T follicular helper cell (primary cell): ENCODE results near the gene NEURL2.
A peak's percentile ranks its signal among the peaks of the same experiment; 100 is the strongest.
"Not testable (repeated sequence)": the region's sequence is repeated elsewhere in the genome, so short reads cannot be mapped to it uniquely, and the experiment has no call there.

Experiments used
- DNase-seq: peaks from one replicate; pipeline ENCODE4 v3.0.0-alpha.2; 2020; ENCODE audit warnings: low read depth

Gene NEURL2

GRCh38 chr20:45899046-45899835, 8.2 kb upstream of the NEURL2 start:
- no peak for DNase-seq

GRCh38 chr20:45898285-45898684, 7.3 kb upstream of the NEURL2 start:
- no peak for DNase-seq

- DNase-seq, result no peak
These were observed 6.7 kb upstream of the NEURL2 start for GRCh38 chr20:45897692-45898091.

- DNase-seq, result no peak
These were observed 6.3 kb upstream of the NEURL2 start for GRCh38 chr20:45897289-45897688.

- no peak for DNase-seq
These were observed 5.7 kb upstream of the NEURL2 start for GRCh38 chr20:45896641-45897161.

GRCh38 chr20:45894797-45895196, 3.8 kb upstream of the NEURL2 start:
- no peak for DNase-seq

- no peak for DNase-seq
These were observed 2.8 kb upstream of the NEURL2 start for GRCh38 chr20:45893831-45894230.

- DNase-seq, result no peak
These were observed 2.0 kb upstream of the NEURL2 start for GRCh38 chr20:45892828-45893500.

- DNase-seq, result no peak
These were observed 1.2 kb upstream of the NEURL2 start for GRCh38 chr20:45892049-45892825.

GRCh38 chr20:45890077-45890984, 677 bp downstream of the NEURL2 start:
- DNase-seq, result peak; percentile 22

GRCh38 chr20:45888681-45889080, 2.3 kb downstream of the NEURL2 start:
- DNase-seq, result no peak

- no peak for DNase-seq
These were observed 3.7 kb downstream of the NEURL2 start, which contains the start of gene SPATA25 for GRCh38 chr20:45887346-45887715. TSS of gene SPATA25 (minus strand) at chr20:45887622. CDS start at chr20:45887590, 32 bp downstream.

GRCh38 chr20:45886590-45887345, 4.2 kb downstream of the NEURL2 start:
- no peak for DNase-seq

GRCh38 chr20:45883100-45883469, 7.9 kb downstream of the NEURL2 start:
- DNase-seq, result no peak

- no peak for DNase-seq
These were observed 8.4 kb downstream of the NEURL2 start for GRCh38 chr20:45882469-45883099.

- peak; percentile 99 for DNase-seq
These were observed 9.8 kb downstream of the NEURL2 start, which contains the start of gene ZSWIM1 for GRCh38 chr20:45880988-45881788. TSS of gene ZSWIM1 (plus strand) at chr20:45881227. CDS start at chr20:45882593, 1,366 bp downstream.

GRCh38 chr20:45878076-45878761, 12.8 kb downstream of the NEURL2 start:
- DNase-seq, result no peak

GRCh38 chr20:45874576-45874975, 16.4 kb downstream of the NEURL2 start:
- DNase-seq, result no peak

GRCh38 chr20:45874104-45874481, 16.9 kb downstream of the NEURL2 start:
- DNase-seq, result not testable (repeated sequence)
